Endothelial cell of hepatic sinusoid (primary cell): ENCODE data around the gene DEGS1.

Experiments
- in situ Hi-C: cut with HindIII; loops from 2 replicates; pipeline ENCODE4 v1.10.0; 2017; ENCODE audit warnings: low sequenced_read_pairs

DEGS1 gene

DNA sequence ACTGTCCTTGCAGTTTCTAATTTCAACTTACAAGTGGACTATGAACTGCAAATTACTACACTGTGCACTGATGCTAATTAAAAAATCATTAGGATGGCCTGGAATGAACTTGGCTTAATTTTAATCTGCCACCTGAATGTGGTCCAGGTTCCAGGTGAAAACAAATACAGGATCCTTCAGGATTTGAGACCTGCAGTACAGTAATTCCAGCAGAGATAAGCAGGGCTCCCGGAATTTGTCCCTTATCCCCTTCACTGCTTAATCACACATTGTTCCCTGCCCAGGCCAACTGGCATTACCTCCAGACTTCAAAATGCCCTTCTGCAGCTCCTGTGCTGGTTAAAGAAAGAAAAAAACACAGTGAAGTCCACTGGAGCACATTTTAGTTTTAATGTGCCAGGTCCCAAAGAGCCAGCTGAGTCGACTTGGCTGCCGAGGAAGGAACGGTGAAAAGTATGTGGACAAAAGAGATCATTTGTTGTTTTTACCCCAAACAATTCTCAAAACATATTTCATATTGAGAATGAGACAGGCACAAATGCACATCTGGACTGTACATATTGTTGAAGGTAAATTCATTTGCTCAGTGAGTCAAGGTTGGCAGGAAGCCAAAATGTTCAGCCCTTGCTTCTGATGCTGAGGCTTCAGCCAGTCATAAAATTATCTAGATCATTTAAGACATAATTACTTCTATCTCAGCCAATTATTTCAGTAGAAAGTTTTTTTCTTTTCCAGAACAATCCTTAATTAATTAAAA is 28.3 kb downstream of the DEGS1 start:
- in situ Hi-C loops = no loop called here

DNA sequence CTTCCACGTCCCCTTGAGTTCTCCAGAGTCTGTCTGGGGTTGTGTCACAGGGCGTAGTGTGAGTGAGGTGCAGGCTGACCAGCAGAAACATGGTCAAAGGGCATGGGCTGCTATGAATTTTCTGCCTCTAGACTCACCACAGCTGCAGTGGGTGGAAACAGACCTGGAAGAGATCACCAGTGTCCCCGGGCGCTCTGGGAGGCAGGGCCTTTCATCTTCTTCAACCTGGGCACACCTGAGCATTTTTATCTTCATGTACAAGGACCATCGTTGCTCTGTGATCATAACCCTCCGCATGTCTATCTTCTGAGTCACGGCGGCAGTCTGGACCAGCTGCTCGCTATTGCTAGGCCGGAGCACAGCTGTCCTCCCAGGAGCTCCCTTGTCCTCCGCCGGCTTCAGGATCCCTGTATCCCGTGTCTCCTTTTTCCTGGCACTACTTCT is 29.6 kb downstream of the DEGS1 start:
- in situ Hi-C loops = no loop called here

DNA sequence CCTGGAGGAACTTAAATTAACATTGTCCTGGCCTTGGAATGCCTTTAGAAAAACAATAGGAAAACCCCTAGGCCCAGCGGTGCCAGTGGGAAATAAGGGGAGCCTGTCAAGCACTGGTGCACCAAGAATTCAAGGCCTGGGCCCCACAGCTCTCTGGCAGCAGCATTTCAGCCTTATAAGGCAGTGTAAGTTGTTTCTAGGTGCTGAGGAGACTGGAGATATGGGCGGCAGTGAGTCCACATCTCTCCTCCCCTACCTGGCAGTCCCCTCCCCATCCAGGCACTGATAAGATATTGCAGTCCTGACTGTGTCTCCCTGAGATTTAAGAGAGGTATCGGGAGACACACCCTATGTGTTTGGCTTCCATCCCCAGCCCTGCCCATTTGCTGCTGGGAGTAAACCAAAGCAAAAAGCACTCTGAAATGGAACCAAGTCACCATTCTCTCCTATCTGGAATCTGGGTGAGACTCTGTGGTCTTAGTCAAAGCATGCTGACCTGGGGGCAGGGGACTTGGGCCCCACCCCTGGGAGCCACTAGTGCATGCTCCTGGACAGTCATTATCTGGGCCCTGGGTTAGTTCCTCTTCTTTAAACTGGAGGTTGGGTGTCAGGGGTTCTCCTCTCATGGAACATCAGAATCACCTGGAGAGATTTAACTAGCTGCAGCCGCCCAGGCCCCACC is 30.5 kb downstream of the DEGS1 start:
- in situ Hi-C loops = no loop called here

DNA sequence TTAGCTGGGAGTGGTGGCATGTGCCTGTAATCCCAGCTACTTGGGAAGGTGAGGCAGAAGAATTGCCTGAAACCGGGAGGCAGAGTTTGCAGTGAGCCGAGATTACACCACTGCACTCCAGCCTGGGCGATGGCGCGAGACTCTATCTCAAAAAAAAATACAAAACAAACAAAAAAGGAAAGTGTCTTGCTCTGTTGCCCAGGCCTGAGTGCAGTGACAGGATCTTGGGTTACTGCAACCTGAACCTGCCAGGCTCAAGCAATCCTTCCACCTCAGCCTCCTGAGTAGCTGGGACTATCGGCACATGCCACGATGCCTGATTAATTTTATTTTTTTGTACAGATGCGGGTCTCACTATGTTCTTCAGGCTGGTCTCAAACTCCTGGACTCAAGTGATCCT is 33.3 kb downstream of the DEGS1 start:
- in situ Hi-C loops = no loop called here

DNA sequence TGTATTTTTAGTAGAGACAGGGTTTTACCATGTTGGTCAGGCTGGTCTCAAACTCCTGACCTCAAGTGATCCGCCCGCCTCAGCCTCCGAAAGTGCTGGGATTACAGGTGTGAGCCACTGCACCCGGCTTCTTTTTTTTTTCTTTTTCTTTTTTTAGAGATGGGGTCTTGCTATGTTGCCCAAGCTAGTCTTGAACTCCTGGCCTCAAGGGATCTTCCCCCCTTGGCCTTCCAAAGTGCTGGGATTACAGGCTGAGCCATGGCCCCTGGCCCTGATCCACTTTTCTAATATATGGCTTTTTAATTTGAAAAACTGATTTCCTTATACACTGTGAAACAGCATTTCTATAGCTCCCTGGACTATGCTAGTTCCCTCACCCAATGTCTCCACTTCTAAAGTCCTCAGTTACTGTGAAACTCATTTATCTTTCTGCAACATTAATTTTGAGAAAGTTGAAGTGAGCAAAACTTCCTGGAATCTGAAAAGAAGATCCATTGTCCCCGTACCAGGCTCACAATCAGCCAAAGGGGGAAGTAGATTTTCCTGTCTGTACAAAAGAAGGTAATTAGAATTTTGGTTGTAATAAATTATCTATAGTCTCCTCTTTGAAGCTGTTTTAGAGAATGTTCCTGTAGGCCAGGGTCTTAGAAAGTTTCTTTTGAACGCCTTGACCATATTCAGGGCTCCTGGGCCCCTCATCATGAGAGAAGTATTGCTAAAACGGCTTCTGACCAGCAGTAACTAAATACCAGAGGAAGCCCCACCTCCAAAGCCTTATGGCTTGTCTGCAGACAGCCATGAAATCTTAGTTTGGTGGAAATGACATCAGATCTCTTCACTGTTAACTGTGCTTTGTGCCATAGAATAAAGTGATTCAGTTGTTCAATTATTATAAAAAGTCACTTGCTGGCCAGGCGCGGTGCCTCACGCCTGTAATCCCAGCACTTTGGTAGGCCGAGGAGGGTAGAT is 34.9 kb downstream of the DEGS1 start:
- in situ Hi-C loops = no loop called here

DNA sequence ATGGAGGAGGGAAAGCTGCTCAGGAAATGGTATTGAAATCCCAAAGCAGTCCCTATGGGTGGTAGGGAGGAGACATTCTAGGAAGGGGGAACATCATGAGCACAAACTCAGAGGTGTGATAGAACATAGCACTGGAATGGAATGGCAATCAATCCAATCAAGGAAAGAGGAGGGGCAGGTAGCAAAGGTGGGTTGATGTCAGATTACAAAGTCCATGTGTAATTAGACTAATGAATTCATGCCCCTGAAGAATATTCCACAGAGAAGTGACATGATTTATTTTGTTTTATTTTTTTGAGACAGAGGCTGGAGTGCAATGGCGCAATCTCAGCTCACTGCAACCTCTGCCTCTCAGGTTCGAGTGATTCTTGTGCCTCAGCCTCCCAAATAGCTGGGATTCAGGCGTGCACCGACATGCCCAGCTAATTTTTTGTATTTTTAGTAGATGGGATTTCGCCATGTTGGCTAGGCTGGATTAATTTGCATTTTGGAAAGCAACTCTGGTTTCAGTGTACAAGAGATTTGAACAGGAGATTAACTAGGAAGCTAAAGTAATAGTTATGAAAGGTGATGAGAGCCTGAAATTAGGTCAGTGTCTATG is 36.1 kb downstream of the DEGS1 start:
- in situ Hi-C loops = no loop called here

DNA sequence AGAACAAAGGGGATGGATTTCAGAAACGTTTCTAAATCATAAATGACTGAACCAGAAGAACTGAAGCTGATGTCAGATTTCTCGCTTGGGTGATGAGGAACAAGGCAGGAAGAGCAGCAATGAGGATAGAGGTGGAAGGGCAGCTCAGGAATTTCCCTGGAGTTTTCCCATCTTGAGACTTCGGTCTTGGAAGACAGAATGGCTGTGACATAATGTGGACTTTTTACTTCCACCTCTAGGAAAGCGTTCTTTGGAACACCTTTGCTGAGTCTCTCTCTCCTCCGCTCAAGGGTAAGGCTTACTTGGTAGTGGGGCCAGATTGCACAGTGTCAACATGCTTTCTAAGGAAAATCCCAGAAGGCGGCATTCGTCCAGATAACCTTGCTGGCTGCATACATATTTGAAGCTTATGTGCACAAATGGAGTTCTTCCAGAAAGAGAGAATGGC is 36.6 kb downstream of the DEGS1 start:
- in situ Hi-C loops = no loop called here

DNA sequence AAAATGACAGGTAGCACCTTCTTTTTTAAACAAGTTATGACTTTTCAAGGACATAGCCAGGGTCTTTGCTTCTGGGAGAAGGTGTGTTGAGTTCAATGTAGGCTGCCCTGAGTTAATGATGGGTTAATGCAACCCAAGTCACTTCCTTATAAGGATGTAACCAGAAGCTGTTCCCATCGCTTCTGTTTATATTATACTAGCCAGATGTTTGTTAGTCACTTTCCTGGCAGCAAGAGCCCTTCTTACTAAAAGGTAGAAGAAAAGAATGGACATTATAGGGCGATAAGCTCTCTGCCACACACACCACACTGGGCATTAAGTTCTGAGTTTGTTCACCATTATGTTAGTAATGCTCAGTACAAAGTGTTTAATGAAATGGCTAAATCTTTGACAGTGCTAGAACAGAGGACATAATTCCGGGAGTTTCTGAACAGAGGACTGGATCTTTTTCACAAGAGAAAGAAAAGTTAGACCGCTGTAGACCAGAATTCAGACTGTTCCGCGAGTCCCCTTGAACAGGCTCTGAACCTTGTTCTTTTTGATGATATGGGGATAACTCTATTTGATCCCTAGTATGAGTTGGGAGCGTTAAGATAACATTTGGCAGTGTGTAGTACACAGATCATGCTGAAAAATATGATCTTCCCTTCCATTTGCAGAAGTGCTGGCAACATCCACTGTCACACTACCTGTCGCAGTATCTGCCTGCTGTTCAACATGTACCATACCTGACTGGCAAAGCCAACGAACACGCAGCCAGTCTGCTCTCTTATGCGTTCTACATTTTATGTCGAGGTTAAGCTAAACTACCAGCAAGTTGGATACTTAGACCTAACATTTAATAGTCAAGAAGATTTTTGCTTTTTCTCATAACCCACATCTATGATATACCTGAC is 41.0 kb downstream of the DEGS1 start:
- in situ Hi-C loops = no loop called here

DNA sequence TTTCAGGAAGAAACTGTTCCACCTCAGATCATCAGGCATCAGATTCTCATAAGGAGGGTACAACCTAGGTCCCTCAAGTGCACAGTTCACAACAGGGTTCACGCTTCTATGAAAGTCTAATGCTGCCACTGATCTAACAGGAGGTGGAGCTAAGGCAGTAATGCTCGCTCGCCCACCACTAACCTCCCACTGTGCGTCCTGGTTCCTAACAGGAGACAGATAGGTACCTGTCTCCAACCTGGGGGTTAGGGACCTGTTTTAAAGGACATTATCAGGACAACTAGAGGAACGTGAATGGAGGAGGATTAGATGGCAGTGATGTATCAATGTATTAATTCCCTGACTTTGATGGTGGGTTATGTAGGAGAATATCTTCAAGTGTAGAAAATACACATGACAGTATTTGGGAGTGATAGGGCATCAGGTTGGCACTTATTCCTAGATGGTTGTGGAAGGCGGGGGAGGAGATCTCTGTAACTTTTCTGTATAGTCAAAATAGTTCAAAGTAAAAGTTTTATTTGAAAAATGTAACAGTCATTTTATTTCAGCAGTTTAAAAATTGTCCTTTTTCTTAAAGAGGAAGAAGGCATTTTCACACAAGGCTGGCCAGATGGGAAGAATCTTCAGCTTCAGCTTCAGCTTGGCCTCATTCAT is 43.9 kb downstream of the DEGS1 start:
- in situ Hi-C loops = no loop called here

DNA sequence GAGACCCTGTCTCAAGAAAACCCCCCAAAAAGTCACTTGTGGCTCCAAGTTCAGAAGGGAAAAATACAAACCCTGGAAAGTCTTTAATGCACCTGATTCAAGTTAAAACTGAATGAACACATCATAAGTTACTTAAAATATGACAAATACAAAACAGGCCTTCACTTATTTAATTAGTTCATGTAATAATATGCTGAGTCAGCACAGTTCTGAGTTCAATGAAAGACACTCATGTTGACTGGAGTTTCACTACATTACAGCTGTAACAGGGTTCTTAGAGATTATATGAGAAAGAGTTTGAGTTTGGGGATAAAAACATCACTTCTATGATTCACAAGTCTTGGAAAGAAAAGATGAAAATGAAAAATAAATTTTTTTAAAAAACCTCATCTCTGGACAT is 51.0 kb downstream of the DEGS1 start:
- in situ Hi-C loops = loop anchor here (5.0 kb wide), 1 partner anchor 82 kb away; no protein-coding TSS in a partner anchor

DNA sequence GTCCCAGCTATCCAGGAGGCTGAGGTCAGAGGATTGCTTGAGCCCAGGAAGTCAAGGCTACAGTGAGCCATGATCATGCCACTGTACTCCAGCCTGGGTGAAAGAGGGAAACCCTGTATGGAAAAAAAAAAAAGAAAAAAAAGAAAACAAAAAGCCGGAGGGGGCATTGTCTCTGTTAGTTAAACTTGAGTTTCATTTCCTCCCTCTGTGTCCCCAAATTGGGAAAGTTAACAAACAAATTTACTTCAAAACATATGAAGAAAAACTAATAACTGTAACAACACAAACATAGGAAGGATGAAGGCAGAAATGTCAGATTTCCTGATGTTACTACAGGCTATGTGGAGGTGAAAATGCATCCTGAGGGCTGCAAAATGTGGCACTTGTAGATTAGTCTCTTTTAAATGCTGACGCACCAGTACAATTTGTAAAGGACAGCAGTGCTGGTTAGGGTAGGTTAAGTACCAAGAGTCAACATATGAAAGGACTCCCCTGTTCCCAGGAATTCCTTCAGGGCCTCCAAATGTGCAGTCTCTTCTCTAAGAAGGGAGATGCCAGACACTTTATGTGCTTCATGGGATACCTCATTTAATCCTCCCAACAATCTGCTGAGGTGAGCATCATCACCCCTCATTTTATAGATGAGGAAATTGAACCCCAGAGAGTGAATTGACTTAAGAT is 52.9 kb downstream of the DEGS1 start:
- in situ Hi-C loops = no loop called here

DNA sequence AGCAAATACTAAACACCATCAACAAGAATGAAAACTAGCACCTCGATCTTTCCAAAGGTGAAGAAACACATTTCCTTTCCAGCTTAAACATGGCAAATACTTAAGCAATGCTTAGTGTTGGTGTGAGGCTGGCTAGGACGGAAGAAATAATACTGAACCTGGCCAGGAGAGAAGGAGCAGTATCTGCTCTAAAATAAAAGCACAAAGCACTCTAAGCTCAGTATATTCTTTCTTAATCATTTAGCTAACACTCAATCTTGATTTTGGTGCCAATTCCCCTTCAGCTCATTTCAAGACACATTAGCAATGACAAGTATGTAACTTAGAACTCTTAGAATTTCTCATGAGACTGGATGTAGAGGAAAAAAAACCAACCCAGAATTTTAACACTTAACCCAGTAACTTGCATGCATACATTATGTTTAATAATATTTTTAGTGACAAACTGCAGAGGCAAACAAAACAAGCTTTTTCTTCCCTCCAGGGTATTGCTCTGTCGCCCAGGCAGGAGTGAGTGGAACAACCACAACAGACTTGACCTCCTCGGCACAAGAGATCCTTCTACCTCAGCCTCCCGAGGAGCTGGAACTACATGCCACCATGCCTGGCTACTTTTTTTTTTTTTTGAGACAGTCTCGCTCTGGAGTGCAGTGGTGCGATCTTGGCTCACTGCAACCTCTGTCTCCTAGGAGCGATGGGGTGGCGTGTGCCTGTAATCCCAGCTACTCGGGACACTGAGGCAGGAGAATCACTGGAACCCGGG is 54.3 kb downstream of the DEGS1 start:
- in situ Hi-C loops = no loop called here

DNA sequence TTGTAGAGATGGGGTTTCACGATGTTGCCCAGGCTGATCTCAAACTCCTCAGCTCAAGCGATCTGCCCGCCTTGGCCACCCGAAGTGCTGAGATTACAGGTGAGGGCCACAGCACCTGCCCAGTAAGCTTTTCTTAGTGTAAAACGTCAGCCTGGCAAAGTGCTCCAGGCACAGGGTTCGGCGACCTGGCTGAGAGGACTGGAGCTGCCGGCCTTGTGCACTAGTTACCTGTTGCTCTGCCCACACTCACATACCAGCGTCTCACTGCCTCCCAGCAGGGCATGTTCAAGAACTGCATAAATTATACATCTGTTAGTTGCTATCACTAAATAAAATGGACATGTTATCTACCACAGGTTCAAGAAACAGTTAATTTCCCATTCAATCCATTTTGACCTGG is 55.2 kb downstream of the DEGS1 start:
- in situ Hi-C loops = no loop called here

DNA sequence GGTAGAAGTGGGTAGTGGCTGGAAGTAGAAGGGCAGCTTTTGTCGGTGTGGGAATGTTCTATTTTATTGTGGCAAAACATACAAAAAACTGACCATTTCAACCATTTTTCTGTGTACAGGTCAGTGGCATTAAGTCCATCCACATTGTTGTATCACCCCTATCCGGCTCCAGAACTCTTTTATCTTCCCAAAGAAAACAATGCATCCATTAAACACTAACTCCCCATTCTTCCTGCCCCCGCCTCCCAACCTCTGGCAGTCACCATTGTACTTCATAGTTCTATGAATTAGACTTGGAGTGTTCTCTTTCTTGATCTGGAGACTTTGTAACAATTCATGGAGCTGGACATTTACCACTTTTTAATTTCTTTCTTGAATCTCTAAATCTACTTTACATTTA is 55.7 kb downstream of the DEGS1 start:
- in situ Hi-C loops = no loop called here
